ENCODE results near the gene UBXN4. TPM values are rescaled to one million over a fixed set of nuclear protein-coding genes. Genes with fewer than 3 reads are reported as not detected.
"Not testable (repeated sequence)": the region's sequence is repeated elsewhere in the genome, so short reads cannot be mapped to it uniquely, and the experiment has no call there.

Gene UBXN4
- total RNA-seq, 4 donors from 2014 or later, result 54.2 to 101 (median 61.3) TPM

GRCh38 chr2:135791418-135792190, 49.9 kb downstream of the UBXN4 start:
- 92% methylated on average over 2 of the region's 2 CpGs; no CpG with 5 or more reads in 1 of the 2 donors for WGBS, 2 donors (ENCODE audit: low coverage in 1 of 2)
- DNase-seq, result no peak
- no peaks in the 10 kb centered on the region for H3K4me1 ChIP-seq
- in situ Hi-C loops (cut with MboI; ENCODE audit: low pct_ligation_motif_present in 1 of 4, low pct_unique_long_range_greater_than_20kb in 1 of 4, low sequenced_read_pairs in 3 of 4), result no loop called here
- H3K36me3 ChIP-seq, result peaks cover 0 to 6% (median 0%) of the 10 kb centered on the region in 4 donors
- H3K27ac ChIP-seq, result no peak overlapping the region
- TF ChIP-seq POLR2A (IDR thresholded peaks at IDR 0.05) (no peak), EP300 (IDR thresholded peaks at IDR 0.05; ENCODE audit: low read depth) (no peak), POLR2AphosphoS5 (IDR thresholded peaks at IDR 0.05) (no peak)
- TF ChIP-seq, protein P1, sequence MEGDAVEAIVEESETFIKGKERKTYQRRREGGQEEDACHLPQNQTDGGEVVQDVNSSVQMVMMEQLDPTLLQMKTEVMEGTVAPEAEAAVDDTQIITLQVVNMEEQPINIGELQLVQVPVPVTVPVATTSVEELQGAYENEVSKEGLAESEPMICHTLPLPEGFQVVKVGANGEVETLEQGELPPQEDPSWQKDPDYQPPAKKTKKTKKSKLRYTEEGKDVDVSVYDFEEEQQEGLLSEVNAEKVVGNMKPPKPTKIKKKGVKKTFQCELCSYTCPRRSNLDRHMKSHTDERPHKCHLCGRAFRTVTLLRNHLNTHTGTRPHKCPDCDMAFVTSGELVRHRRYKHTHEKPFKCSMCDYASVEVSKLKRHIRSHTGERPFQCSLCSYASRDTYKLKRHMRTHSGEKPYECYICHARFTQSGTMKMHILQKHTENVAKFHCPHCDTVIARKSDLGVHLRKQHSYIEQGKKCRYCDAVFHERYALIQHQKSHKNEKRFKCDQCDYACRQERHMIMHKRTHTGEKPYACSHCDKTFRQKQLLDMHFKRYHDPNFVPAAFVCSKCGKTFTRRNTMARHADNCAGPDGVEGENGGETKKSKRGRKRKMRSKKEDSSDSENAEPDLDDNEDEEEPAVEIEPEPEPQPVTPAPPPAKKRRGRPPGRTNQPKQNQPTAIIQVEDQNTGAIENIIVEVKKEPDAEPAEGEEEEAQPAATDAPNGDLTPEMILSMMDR (IDR thresholded peaks at IDR 0.05), result no peak
- no peaks in the 10 kb centered on the region for H3K9me3 ChIP-seq
- no peak overlapping the region for H3K4me3 ChIP-seq
- intact Hi-C loops (cut with DNase I; ENCODE audit: low total_unique reads), result no loop called here
- H3K27me3 ChIP-seq, result no peaks in the 10 kb centered on the region

DNA sequence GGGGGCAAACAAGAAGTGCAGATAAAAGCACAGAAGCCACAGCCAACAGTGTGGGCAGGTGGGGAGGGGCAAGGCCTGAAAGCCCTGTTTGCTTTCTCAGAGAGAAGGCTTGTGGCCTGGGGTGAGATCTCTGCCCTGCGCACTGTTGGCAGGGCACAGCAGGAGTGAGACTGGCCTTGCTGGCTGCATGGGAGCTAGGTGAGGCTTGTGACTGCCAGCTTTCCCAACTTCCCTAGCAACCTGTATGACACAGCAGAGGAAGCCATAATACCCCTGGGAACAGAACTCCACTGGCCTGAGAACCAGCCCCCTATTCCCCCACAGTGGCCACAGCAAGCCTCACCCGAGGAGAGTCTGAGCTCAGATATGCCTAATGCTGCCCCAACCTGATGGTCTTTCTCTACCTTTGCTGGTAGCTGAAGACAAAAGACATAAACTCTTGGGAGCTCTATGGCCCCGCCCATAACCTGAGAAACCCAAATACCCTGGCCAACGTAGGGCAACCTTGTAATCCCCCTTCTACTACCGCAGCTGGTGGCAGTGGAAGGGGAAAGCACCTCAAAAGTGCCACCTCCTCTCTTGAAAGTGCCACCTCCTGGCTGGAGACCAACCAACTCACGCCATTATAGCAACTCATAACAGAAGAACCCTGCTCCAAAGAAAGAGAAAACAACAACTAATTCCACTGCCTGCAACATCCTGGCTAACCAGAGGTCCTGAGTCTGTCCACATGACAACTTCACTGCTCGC, 50.9 kb downstream of the UBXN4 start:
- in situ Hi-C loops (cut with MboI; ENCODE audit: low pct_ligation_motif_present in 1 of 4, low pct_unique_long_range_greater_than_20kb in 1 of 4, low sequenced_read_pairs in 3 of 4), result no loop called here
- H3K27ac ChIP-seq, result no peak overlapping the region
- intact Hi-C loops (cut with DNase I; ENCODE audit: low total_unique reads), result no loop called here
- TF ChIP-seq, protein P1 (IDR thresholded peaks at IDR 0.05), result no peak
- TF ChIP-seq POLR2AphosphoS5 (IDR thresholded peaks at IDR 0.05) (no peak), POLR2A (IDR thresholded peaks at IDR 0.05) (no peak), EP300 (IDR thresholded peaks at IDR 0.05; ENCODE audit: low read depth) (no peak)
- H3K9me3 ChIP-seq, result no peaks in the 10 kb centered on the region
- 82 to 93% methylated on average over 2 to 7 of the region's 7 CpGs for WGBS, 2 donors (ENCODE audit: low coverage in 1 of 2)
- no peaks in the 10 kb centered on the region for H3K36me3 ChIP-seq
- H3K27me3 ChIP-seq, result no peaks in the 10 kb centered on the region
- H3K4me3 ChIP-seq, result no peak overlapping the region
- no peak for DNase-seq
- no peaks in the 10 kb centered on the region for H3K4me1 ChIP-seq

GRCh38 chr2:135795641-135796040, 54.0 kb downstream of the UBXN4 start:
- DNase-seq; H3K9me3 ChIP-seq; H3K27ac ChIP-seq; H3K4me3 ChIP-seq; intact Hi-C loops (cut with DNase I; ENCODE audit: low total_unique reads); in situ Hi-C loops (cut with MboI; ENCODE audit: low pct_ligation_motif_present in 1 of 4, low pct_unique_long_range_greater_than_20kb in 1 of 4, low sequenced_read_pairs in 3 of 4); H3K36me3 ChIP-seq; H3K27me3 ChIP-seq; H3K4me1 ChIP-seq: not testable (repeated sequence)
- 64 to 88% methylated on average over 4 of the region's 4 CpGs for WGBS, 2 donors (ENCODE audit: low coverage in 1 of 2)

GRCh38 chr2:135796606-135797005, 55.0 kb downstream of the UBXN4 start:
- WGBS, 2 donors (ENCODE audit: low coverage in 1 of 2), result 99 to 100% methylated on average over 1 to 8 of the region's 8 CpGs

More at GRCh38 chr2:135796606-135797005, 55.0 kb downstream of the UBXN4 start:
- Histone ChIP-seq H3K4me1 (no peaks in the 10 kb centered on the region), H3K36me3 (no peaks in the 10 kb centered on the region), H3K27ac (no peak overlapping the region), H3K4me3 (no peak overlapping the region), H3K27me3 (no peaks in the 10 kb centered on the region), H3K9me3 (peaks cover 0 to 6% of the 10 kb centered on the region in 2 donors)
- TF ChIP-seq, protein P1 (IDR thresholded peaks at IDR 0.05), result no peak
- no peak for TF ChIP-seq POLR2AphosphoS5 (IDR thresholded peaks at IDR 0.05)
- no peak for TF ChIP-seq EP300 (IDR thresholded peaks at IDR 0.05; ENCODE audit: low read depth)
- no peak for TF ChIP-seq POLR2A (IDR thresholded peaks at IDR 0.05)
- in situ Hi-C loops (cut with MboI; ENCODE audit: low pct_ligation_motif_present in 1 of 4, low pct_unique_long_range_greater_than_20kb in 1 of 4, low sequenced_read_pairs in 3 of 4), result no loop called here
- DNase-seq, result no peak
- intact Hi-C loops (cut with DNase I; ENCODE audit: low total_unique reads), result no loop called here
